ENCODE results near the gene CCDC12.

- TF ChIP-seq CTCF (conservative IDR thresholded peaks at IDR 0.05; ENCODE audit: low read depth, low read length): no peak
- no peak for TF ChIP-seq EZH2 (IDR thresholded peaks at IDR 0.05; ENCODE audit: low read length, unreplicated experiment)
Measured at GRCh38 chr3:46900007-46900292, 76.6 kb downstream of the CCDC12 start.
